ENCODE results near the gene ATP6AP1.

DNA sequence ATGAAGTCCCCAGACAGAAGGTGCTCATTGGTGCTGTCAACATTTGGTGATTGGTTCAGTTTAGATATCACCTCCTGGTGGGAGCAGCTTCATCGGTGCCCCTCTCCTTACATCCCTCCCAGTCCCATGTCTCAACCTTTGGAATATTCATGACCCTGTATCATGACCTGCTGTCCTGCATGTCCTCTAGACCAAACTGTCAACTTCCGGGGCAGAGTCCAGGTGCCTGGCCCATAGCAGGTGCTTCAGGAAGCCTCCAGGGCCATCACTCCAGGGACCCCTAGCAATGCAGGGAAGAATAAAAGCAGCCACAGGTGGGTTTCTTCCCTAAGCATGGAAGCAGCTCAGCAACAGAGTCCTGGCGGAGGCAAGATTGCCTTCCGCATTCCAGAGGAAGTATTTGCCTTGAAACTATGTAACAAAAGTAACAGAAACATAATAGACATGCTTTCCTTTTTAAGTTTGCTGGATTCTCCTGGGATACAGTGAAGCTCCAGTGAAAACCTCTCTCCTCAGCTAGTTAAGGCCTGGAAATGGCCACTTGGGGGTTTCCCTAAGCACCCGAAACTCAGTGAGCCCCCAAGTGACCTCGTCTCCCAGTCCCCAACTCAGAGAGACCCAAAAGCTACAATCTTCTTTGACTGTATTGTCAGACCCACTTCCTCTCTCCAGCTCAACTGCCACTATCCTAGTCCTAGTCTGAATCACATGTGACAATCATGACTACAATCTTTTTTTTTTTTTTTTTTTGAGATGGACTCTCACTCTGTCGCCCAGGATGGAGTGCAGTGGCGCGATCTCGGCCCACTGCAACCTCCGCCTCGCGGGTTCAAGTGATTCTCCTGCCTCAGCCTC, 1.3 kb upstream of the ATP6AP1 start:
- TF ChIP-seq POLR2AphosphoS5 (IDR thresholded peaks at IDR 0.05; ENCODE audit: low read depth, low read length) (no peak), POLR2A (IDR thresholded peaks at IDR 0.05; ENCODE audit: low read depth, low read length) (no peak)

Data from GM12892 (cell line).